GM21737 (cell line): Measurements from ENCODE around the gene SLC25A13.
"Not testable (repeated sequence)": the region's sequence is repeated elsewhere in the genome, so short reads cannot be mapped to it uniquely, and the experiment has no call there.

Source experiments
- ATAC-seq: cut with Tn5 transposase; IDR thresholded peaks from one replicate; pipeline ENCODE4 v1.9.1; 2021; ENCODE audit warnings: mild to moderate bottlenecking, moderate library complexity; ENCODE audit not compliant: unreplicated experiment

The SLC25A13 gene, protein sequence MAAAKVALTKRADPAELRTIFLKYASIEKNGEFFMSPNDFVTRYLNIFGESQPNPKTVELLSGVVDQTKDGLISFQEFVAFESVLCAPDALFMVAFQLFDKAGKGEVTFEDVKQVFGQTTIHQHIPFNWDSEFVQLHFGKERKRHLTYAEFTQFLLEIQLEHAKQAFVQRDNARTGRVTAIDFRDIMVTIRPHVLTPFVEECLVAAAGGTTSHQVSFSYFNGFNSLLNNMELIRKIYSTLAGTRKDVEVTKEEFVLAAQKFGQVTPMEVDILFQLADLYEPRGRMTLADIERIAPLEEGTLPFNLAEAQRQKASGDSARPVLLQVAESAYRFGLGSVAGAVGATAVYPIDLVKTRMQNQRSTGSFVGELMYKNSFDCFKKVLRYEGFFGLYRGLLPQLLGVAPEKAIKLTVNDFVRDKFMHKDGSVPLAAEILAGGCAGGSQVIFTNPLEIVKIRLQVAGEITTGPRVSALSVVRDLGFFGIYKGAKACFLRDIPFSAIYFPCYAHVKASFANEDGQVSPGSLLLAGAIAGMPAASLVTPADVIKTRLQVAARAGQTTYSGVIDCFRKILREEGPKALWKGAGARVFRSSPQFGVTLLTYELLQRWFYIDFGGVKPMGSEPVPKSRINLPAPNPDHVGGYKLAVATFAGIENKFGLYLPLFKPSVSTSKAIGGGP

GRCh38 chr7:96321658-96322372 is at the start of gene SLC25A13:
Gene SLC25A13, minus strand, starts transcription at chr7:96322098. Its CDS starts 142 bp downstream, at chr7:96321956.
- peak; percentile 79 for ATAC-seq

- not testable (repeated sequence) for ATAC-seq
Measured at GRCh38 chr7:96365916-96366315, 44.0 kb upstream of the SLC25A13 start.

DNA sequence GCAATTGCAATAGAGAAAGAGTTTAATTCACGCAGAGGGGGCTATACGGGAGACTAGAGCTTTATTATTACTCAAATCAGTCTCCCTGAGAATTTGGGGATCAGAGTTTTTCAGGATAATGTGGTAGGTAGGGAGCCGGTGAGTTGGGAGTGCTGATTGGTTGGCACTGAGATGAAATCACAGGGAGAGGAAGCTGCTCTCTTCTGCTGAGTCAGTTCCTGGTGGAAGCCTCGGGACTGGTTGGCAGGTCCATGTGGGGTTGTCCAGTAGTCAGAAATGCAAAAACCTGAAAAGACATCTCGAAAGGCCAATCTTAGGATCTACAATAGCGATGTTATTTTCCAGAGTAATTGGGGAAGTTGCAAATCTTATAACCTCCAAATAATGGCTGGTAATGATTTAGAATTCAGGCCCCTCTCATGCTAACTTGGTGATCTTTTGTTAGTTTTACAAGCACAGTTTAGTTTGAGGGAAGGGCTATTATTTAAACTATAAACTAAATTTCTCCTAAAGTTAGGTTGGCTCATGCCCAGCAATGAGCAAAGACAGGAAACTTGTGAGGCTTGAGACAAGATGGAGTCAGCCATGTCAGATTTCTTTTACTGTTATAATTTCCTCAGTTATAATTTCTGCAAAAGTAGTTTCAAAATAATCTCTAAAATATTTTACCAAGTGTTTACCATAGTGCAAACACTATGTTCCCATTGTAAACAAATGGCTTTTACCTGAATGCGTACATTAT is 39.4 kb upstream of the SLC25A13 start:
- ATAC-seq = no peak

- ATAC-seq = peak; percentile 71
Measured at GRCh38 chr7:96359876-96360275, 38.0 kb upstream of the SLC25A13 start.

DNA sequence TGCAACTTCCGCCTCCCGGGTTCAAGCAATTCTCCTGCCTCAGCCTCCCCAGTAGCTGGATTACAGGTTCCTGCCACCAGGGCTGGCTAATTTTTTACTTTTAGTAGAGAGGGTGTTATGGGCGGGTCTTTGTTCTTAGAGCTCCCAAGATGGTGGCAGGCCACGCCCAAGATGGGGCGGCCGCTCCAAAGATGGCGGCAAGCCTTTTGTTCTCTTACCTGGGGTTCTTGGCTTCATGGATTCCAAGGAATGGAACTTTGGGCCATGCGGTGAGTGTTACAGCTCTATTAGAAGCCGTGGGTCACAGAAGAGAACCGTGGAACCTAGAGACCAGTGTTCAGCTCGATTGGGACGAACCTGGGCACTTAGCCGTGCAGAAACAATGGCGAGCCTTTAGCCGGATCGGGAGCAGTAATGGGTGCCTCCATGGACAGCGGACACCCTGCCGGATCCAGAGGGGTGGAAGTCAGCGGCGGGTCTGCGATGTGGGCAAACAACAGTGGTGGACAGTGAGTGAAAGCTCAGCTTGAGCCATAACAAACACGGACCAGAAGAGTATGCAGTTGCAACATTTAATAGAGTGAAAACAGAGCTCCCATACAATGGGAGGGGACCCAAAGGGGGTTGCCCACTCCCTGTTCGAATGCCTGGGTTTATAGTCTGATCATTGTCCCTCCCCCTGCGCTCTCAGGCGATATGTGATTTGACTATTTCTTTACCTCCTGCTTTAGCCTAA is 36.5 kb upstream of the SLC25A13 start:
- ATAC-seq = not testable (repeated sequence)

GRCh38 chr7:96355990-96356506 is 34.1 kb upstream of the SLC25A13 start:
- no peak for ATAC-seq

- ATAC-seq = no peak
Measured at GRCh38 chr7:96354881-96355280, 33.0 kb upstream of the SLC25A13 start.

DNA sequence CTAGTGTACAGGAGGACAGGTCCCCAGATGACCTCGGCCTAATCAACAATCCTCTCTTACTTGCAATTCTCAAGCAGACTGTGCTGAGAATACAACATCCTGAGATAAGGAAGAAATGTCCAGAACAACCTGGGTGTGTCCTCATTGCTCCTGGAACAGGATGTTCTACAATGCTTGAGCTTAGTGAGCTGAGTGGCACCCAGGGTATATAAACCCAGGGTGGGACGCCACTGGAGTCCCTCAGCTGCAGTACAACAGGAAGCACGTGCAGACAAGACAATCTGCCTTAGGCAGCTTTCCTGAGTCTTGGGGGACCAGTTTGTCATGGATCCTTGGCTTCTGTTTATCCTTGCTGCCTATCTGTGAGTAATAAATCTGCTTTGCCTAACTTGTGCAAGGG is 27.7 kb upstream of the SLC25A13 start:
- ATAC-seq = no peak

DNA sequence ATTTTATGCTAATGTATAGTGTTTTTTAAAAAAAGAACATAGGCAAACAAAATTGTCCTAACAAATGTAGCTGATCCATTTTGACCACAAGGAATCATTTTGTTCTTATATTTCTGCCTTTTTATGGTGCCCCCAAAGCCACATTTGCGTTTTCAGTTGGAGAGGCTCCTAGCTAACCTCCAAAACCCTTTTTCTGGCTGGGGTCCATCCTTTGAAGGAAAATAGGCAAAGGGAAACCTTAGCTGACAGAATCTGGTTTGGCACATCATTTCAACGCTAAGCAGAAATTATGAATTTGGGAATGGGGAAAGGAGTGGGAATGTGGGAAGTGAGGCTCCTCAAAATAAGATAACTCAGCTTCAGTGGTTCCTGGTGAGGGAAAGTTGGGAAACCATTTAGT is 25.6 kb upstream of the SLC25A13 start:
- ATAC-seq = no peak

- ATAC-seq = no peak
Measured at GRCh38 chr7:96346293-96346953, 24.5 kb upstream of the SLC25A13 start.

DNA sequence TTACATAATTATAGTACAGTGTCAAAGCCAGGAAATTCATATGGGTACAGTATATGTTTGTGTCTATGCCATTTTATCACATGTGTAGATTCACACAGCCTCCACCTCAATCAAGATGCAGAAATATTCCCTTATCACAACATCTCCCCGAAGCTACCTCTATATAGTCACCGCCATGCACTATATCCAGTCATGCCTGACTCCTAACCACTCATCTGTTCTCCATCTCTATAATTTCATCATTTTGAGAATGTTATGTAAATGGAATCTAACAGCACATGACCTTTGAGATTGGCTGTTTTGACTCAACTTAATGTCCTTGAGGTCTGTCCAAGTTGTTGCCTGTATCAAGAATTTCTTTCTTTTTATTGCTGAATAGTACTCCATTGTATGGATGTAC is 22.3 kb upstream of the SLC25A13 start:
- no peak for ATAC-seq

DNA sequence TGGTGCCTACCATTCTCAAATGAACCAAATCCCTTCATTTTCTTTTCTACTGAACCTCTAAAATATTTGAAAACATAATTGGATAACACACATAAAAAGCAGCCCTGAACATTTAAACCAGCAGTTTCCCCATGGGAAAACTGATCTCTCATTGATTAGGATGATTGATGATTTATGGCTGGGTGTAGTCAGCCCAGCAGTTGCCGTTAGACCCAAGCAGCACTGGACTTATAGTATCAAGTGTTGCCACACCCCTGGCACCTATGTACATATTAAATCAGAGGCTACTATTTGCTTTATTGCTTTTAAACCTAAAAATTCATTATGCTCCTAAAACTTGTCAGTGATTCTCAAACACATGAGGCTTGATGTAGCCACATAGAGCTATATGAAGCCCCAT is 20.2 kb upstream of the SLC25A13 start:
- no peak for ATAC-seq

GRCh38 chr7:96337519-96337918 is 15.6 kb upstream of the SLC25A13 start:
- ATAC-seq = no peak

GRCh38 chr7:96332325-96332724 is 10.4 kb upstream of the SLC25A13 start:
- no peak for ATAC-seq

GRCh38 chr7:96331775-96332174 is 9.9 kb upstream of the SLC25A13 start:
- no peak for ATAC-seq

DNA sequence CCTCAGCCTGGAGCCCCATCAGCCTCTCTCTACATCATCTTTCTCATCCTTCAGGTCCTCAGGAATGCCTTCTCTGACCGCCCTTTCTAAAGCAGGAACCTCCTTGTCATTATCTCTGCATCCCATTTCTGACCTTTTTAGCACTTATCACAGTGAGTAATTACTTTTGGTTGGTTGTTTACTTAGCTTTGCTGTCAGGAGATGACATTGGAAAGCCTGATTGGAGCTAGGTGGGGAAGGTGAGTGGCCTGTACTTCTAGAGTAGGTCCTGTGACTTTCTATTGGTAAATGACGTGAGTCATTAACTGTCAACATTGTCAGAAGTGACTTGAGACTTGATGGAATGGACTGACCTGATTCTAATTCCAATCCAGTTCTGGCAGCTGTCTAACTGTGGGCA is 9.3 kb upstream of the SLC25A13 start:
- ATAC-seq = no peak

GRCh38 chr7:96330193-96330592 is 8.3 kb upstream of the SLC25A13 start:
- no peak for ATAC-seq

GRCh38 chr7:96329241-96329640 is 7.3 kb upstream of the SLC25A13 start:
- no peak for ATAC-seq

- no peak for ATAC-seq
Measured at GRCh38 chr7:96328016-96328415, 6.1 kb upstream of the SLC25A13 start.

DNA sequence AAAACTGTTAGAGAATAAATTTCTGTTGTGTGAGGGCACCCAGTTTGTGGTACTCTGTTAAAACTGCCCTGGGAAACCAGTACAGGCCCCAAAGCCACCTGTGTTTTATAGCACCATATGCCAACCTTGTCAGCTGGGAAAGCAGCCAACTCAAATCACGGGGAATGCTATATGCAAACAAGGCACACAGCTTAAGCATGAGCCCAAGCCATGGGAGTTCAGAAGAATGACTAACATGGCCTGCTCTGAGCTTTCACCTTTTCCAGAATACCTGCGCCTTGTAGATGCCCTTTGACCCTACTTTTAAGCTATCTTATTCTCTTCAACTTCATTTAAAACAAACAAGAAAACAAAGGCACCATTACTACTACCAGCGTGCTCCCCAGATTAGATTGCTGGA is 5.5 kb upstream of the SLC25A13 start:
- ATAC-seq = no peak
